Naive thymus-derived CD4-positive, alpha-beta T cell (primary cell): ENCODE data around the gene KRT78. TPM values are rescaled to one million over a fixed set of nuclear protein-coding genes. Genes with fewer than 3 reads are reported as not detected.
A peak's percentile ranks its signal among the peaks of the same experiment; 100 is the strongest.
"Not testable (repeated sequence)": the region's sequence is repeated elsewhere in the genome, so short reads cannot be mapped to it uniquely, and the experiment has no call there.

Experiments
- ATAC-seq: fragments of 150-1000 bp; cut with Tn5 transposase; 2 replicates; pipeline ENCODE4 v1.10.0; 2021; ENCODE audit warnings: mild to moderate bottlenecking, moderate library complexity
- CTCF ChIA-PET: fragments of 350-600 bp; sonication (Branson Sonifier 250); formaldehyde crosslinking; loops from one replicate; lab custom pipeline; 2021; ENCODE audit warnings: antibody characterized with exemption; lab: Charles Lee
- POLR2A ChIA-PET: fragments of 350-600 bp; sonication (Branson Sonifier 250); formaldehyde crosslinking; loops from one replicate; lab custom pipeline; 2021; ENCODE audit warnings: antibody characterized with exemption, inconsistent platforms; lab: Charles Lee
- DNase-seq, 9 donors: peaks; one replicate each; pipeline versions ENCODE4 v3.0.0 to v3.0.0-alpha.2; 2020 to 2022; ENCODE audit warnings: mixed read lengths in 1 of 9
- H3K27ac ChIP-seq: one replicate; pipeline ENCODE4 v1.7.0; 2013; ENCODE audit warnings: mild to moderate bottlenecking, low read depth, low read length, moderate library complexity
- H3K27me3 ChIP-seq, 2 donors: one replicate each; pipeline ENCODE4 v1.7.0; 2013; ENCODE audit warnings: low read length in 2 of 2, mild to moderate bottlenecking in 2 of 2, moderate library complexity in 2 of 2; ENCODE audit not compliant: control insufficient read depth in 2 of 2, insufficient read depth in 2 of 2
- H3K36me3 ChIP-seq, 3 experiments: 1 replicate in 2 of 3; 2 replicates in 1 of 3; pipeline ENCODE4 v1.7.0; 2013; ENCODE audit warnings: low read length in 3 of 3, mild to moderate bottlenecking in 3 of 3, moderate library complexity in 1 of 3; ENCODE audit not compliant: insufficient read depth in 3 of 3, control insufficient read depth in 2 of 3
- H3K4me1 ChIP-seq, 2 donors: one replicate each; pipeline ENCODE4 v1.7.0; 2013; ENCODE audit warnings: low read length in 2 of 2, mild to moderate bottlenecking in 2 of 2, moderate library complexity in 1 of 2; ENCODE audit not compliant: control insufficient read depth in 2 of 2, insufficient read depth in 2 of 2
- H3K4me3 ChIP-seq: 2 replicates; pipeline ENCODE4 v1.7.0; 2013; ENCODE audit warnings: mild to moderate bottlenecking, low read length
- H3K9me3 ChIP-seq, 3 experiments: 1 replicate in 2 of 3; 2 replicates in 1 of 3; pipeline ENCODE4 v1.7.0; 2013; ENCODE audit warnings: low read length in 3 of 3; ENCODE audit not compliant: control insufficient read depth in 2 of 3
- H3K27ac Mint-ChIP-seq, 9 donors: one replicate each; pipeline ENCODE4 v1.8.0; 2020 to 2022; ENCODE audit warnings: mixed read lengths in 9 of 9, mild to moderate bottlenecking in 8 of 9, moderate library complexity in 5 of 9, inconsistent platforms in 2 of 9
- H3K27me3 Mint-ChIP-seq, 5 donors: one replicate each; pipeline ENCODE4 v1.8.0; 2021 to 2022; ENCODE audit warnings: mixed read lengths in 5 of 5, mild to moderate bottlenecking in 1 of 5
- H3K36me3 Mint-ChIP-seq, 5 donors: one replicate each; pipeline ENCODE4 v1.8.0; 2020 to 2022; ENCODE audit warnings: mixed read lengths in 5 of 5, mild to moderate bottlenecking in 3 of 5, inconsistent platforms in 1 of 5
- H3K4me1 Mint-ChIP-seq, 7 donors: one replicate each; pipeline ENCODE4 v1.8.0; 2020 to 2022; ENCODE audit warnings: mixed read lengths in 7 of 7, mild to moderate bottlenecking in 3 of 7, inconsistent platforms in 1 of 7
- H3K4me3 Mint-ChIP-seq, 10 donors: one replicate each; pipeline ENCODE4 v1.8.0; 2020 to 2022; ENCODE audit warnings: mild to moderate bottlenecking in 10 of 10, mixed read lengths in 10 of 10, moderate library complexity in 6 of 10, inconsistent platforms in 2 of 10
- H3K9me3 Mint-ChIP-seq, 11 donors: one replicate each; pipeline ENCODE4 v1.8.0; 2020 to 2022; ENCODE audit warnings: mixed read lengths in 11 of 11, mild to moderate bottlenecking in 4 of 11, inconsistent platforms in 1 of 11, moderate library complexity in 1 of 11
- intact Hi-C, 2 donors: fragments of 100-400 bp; cut with micrococcal nuclease; formaldehyde crosslinking; loops; one replicate each; pipeline ENCODE4 v1.15.1; 2023
- polyA plus RNA-seq, 2 donors: library from polyadenylated mRNA; unstranded; fragments of 300-500 nt; fragmentation: Illumina TruSeq; gene quantifications; one replicate each; pipeline ENCODE4 v1.2.3, GENCODE V29; 2021
- total RNA-seq, 6 experiments: library from RNA in 5 of 6; stranded (reverse) in 5 of 6; gene quantifications; 1 replicate in 5 of 6; 2 replicates in 1 of 6; pipeline ENCODE4 v1.2.3 and lab custom pipeline; 2021 to 2026

Gene KRT78
- total and polyA plus RNA-seq, 7 experiments from 2014 or later, result not detected

DNA sequence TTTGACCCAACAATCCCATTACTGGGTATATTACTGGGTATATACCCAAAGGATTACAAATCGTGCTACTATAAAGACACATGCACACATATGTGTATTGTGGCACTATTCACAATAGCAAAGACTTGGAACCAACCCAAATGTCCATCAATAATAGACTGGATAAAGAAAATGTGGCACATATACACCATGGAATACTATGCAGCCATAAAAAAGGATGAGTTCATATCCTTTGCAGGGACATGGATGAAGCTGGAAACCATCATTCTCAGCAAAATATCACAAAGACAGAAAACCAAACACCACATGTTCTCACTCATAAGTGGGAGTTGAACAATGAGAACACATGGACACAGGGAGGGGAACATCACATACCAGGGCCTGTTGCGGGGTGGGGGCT is 7.3 kb upstream of the KRT78 start:
- H3K27ac Mint-ChIP-seq, H3K9me3 ChIP-seq, H3K27me3 ChIP-seq, H3K4me3 Mint-ChIP-seq, ATAC-seq, H3K4me1 ChIP-seq, H3K4me3 ChIP-seq, H3K36me3 ChIP-seq, H3K9me3 Mint-ChIP-seq, H3K27ac ChIP-seq, DNase-seq, intact Hi-C loops, H3K36me3 Mint-ChIP-seq: not testable (repeated sequence)
- H3K4me1 Mint-ChIP-seq, result peaks cover 0 to 12% (median 7%) of the 10 kb centered on the region in 7 donors
- peaks cover 0 to 23% (median 0%) of the 10 kb centered on the region in 5 donors for H3K27me3 Mint-ChIP-seq
- ChIA-PET POLR2A (interaction anchor here (1.3 kb wide), 1 partner anchor 23 kb away, joined by 3 read pairs; no protein-coding TSS in a partner anchor), CTCF (interaction anchor here (0.7 kb wide), 1 partner anchor 8 kb away, joined by 3 read pairs; no protein-coding TSS in a partner anchor)

DNA sequence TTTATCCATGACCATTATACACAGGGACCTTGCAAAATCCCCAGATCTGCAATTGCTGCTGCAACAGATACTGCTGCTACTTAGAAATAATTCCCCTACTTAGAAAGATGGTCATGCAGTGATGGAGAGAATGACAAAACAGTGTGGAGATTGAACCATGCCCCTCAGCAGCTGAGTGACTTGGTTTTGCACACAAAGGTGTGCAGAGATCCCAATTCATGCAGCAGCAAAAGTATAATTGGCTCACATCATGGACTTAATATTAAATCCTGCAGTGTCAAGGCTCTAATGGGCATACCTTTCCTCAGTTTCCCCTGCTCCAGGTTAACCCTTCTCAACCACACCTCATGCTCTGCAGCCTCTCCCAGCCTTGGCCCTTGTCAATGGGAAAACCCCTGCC is 3.0 kb upstream of the KRT78 start:
- peak overlapping the region in 2 of 9 donors; percentile 12 to 20 for H3K27ac Mint-ChIP-seq
- H3K4me3 Mint-ChIP-seq, result no peak overlapping the region
- Histone ChIP-seq H3K4me1 (no peaks in the 10 kb centered on the region), H3K27me3 (no peaks in the 10 kb centered on the region), H3K9me3 (no peaks in the 10 kb centered on the region), H3K36me3 (no peaks in the 10 kb centered on the region), H3K27ac (no peak overlapping the region), H3K4me3 (no peak overlapping the region)
- no peak for DNase-seq
- POLR2A ChIA-PET, result no interaction called here
- peaks cover 0 to 26% (median 0%) of the 10 kb centered on the region in 5 donors for H3K27me3 Mint-ChIP-seq
- no peaks in the 10 kb centered on the region for H3K36me3 Mint-ChIP-seq
- H3K9me3 Mint-ChIP-seq, result peaks cover 0 to 4% (median 0%) of the 10 kb centered on the region in 11 donors
- intact Hi-C loops, result no loop called here
- CTCF ChIA-PET, result no interaction called here
- no peak for ATAC-seq
- no peaks in the 10 kb centered on the region for H3K4me1 Mint-ChIP-seq

DNA sequence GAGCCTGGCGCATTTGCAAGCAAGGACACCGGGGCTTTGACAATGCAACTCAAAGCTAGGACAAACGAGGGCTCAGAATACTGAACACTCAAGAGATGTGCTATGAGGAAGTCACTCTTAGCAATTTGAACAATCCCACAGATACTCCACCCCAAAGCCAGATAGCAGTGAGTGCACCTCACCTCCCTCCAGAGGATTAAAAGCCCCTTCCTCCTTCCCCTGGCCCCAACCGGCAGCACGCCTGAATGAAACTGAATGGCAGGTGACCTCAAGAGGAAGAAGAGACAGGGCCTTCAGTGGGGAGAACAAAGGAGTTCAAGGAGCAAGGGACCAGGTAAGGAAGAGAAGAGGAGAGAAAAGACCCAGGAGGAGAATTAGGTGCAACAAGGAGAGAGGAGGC is 1.9 kb upstream of the KRT78 start:
- Mint-ChIP-seq H3K36me3 (no peaks in the 10 kb centered on the region), H3K4me1 (no peaks in the 10 kb centered on the region), H3K27me3 (peaks cover 0 to 26% (median 0%) of the 10 kb centered on the region in 5 donors), H3K27ac (no peak overlapping the region), H3K4me3 (no peak overlapping the region), H3K9me3 (peaks cover 0 to 4% (median 0%) of the 10 kb centered on the region in 11 donors)
- no peaks in the 10 kb centered on the region for H3K27me3 ChIP-seq
- ATAC-seq, result no peak
- intact Hi-C loops, result no loop called here
- H3K4me3 ChIP-seq, result no peak overlapping the region
- ChIA-PET POLR2A (no interaction called here), CTCF (no interaction called here)
- DNase-seq, result no peak
- no peaks in the 10 kb centered on the region for H3K4me1 ChIP-seq
- H3K27ac ChIP-seq, result no peak overlapping the region
- no peaks in the 10 kb centered on the region for H3K9me3 ChIP-seq
- no peaks in the 10 kb centered on the region for H3K36me3 ChIP-seq

DNA sequence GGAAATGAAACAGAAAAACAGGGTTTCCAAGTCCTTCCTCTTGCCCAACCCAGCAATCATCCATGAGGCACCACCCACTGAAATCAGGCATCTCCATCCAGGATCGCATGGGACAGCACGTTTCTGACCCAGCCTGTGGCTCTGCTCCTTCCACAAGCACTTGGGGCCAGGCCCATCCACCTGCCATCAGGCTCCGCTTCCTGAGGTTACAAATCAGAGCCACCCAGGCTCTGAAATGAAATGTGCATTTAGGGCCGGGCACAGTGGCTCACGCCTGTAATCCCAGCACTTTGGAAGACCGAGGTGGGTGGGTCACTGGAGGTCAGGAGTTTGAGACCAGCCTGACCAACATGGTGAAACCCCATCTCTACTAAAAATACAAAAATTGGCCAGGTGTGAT is 717 bp upstream of the KRT78 start:
- Mint-ChIP-seq H3K9me3 (peaks cover 0 to 2% (median 0%) of the 10 kb centered on the region in 11 donors), H3K27ac (peak overlapping the region in 1 of 9 donors; percentile 31), H3K36me3 (no peaks in the 10 kb centered on the region), H3K4me1 (no peaks in the 10 kb centered on the region), H3K27me3 (peaks cover 0 to 21% (median 0%) of the 10 kb centered on the region in 5 donors), H3K4me3 (no peak overlapping the region)
- intact Hi-C loops, result no loop called here
- POLR2A ChIA-PET, result no interaction called here
- ATAC-seq, result no peak
- H3K27me3 ChIP-seq, result no peaks in the 10 kb centered on the region
- CTCF ChIA-PET, result interaction anchor here (0.6 kb wide), 1 partner anchor 13 kb away, joined by 6 read pairs; no protein-coding TSS in a partner anchor
- no peak for DNase-seq
- no peak overlapping the region for H3K27ac ChIP-seq
- no peaks in the 10 kb centered on the region for H3K9me3 ChIP-seq
- H3K36me3 ChIP-seq, result no peaks in the 10 kb centered on the region
- no peak overlapping the region for H3K4me3 ChIP-seq
- H3K4me1 ChIP-seq, result no peaks in the 10 kb centered on the region

DNA sequence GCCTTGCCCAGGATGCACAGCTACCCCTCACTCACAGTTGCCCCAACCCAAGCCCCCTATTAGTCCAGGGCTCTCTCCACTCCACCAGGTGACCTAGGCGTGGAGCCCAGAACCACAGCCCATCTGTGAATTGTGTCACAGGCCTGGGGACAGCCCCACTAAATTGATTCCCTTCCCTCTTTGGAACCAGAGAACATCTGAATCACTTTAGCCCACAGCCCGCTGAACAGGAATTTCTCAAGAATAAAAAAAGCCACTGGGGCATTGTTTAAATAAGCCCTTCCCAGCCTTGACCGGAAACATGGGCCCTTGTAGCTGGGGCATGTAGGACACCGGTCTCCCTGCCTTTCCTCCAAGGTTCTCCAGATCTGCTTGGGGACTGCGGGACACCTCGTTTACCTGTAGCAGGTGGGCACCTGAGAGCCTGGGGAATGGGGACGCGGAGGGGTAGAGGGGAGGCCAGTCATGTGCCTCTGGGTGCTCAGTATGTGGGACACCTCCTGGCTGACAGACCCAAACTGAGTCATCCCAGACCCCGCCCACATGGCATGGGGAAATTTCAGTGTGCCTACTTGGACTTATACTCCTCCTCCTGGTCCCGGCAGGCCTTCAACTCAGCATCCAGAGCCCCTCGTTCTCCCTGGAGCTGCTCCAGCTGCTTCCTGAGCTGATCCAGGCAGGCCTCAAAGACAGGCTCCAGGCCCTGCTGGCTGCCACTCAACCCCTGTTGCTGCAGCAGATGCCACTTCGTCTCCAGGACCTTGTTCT is 1.3 kb downstream of the KRT78 start:
- Histone ChIP-seq H3K36me3 (no peaks in the 10 kb centered on the region), H3K27ac (no peak overlapping the region), H3K4me1 (no peaks in the 10 kb centered on the region), H3K27me3 (no peaks in the 10 kb centered on the region), H3K4me3 (no peak overlapping the region), H3K9me3 (no peaks in the 10 kb centered on the region)
- POLR2A ChIA-PET, result no interaction called here
- no peak overlapping the region for H3K4me3 Mint-ChIP-seq
- no peak overlapping the region for H3K27ac Mint-ChIP-seq
- ATAC-seq (no peak), DNase-seq (no peak)
- H3K27me3 Mint-ChIP-seq, result peaks cover 0 to 10% (median 0%) of the 10 kb centered on the region in 5 donors
- H3K9me3 Mint-ChIP-seq, result peaks cover 0 to 2% (median 0%) of the 10 kb centered on the region in 11 donors
- H3K36me3 Mint-ChIP-seq, result no peaks in the 10 kb centered on the region
- intact Hi-C loops, result no loop called here
- CTCF ChIA-PET, result no interaction called here
- H3K4me1 Mint-ChIP-seq, result peaks cover 0 to 2% (median 1%) of the 10 kb centered on the region in 7 donors

DNA sequence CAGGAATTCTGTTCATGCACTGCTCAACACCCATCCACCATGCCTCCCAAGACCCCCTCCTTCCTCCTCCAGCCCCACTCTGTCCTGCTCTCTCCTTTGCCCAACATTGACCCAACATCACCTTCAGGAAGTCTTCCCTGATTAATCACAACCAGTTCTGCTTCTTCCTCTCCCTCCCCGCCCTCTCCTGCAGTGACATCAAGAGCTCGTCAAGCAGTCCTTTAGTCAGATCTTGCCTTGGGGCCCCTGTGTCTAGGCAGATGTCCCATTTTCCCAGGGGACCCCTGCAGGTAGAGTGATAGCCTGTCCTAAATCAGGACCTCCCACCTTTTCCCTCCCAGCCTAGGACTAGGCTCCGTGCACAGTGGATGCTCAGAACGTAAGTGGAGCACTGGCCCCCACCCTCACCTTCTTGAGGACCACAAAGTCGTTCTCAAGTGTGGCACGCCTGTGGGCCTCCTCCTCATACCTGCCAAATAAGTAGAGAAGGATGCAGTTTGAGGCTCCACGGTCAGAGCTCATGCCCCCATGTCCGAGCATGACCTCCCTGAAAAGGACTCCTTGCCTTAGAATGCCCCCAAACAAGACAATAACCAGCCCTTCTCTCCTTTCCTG is 2.3 kb downstream of the KRT78 start:
- no peaks in the 10 kb centered on the region for H3K36me3 Mint-ChIP-seq
- H3K4me1 Mint-ChIP-seq, result peaks cover 3 to 11% (median 6%) of the 10 kb centered on the region in 7 donors
- DNase-seq, result no peak
- H3K4me3 ChIP-seq, result no peak overlapping the region
- H3K27me3 ChIP-seq, result no peaks in the 10 kb centered on the region
- no peaks in the 10 kb centered on the region for H3K36me3 ChIP-seq
- ChIA-PET CTCF (interaction anchor here (0.7 kb wide), 1 partner anchor 91 kb away, joined by 3 read pairs; no protein-coding TSS in a partner anchor), POLR2A (no interaction called here)
- no peaks in the 10 kb centered on the region for H3K9me3 ChIP-seq
- peaks cover 0 to 2% (median 0%) of the 10 kb centered on the region in 11 donors for H3K9me3 Mint-ChIP-seq
- H3K27ac Mint-ChIP-seq, result peak overlapping the region in 1 of 9 donors; percentile 3
- H3K27ac ChIP-seq, result no peak overlapping the region
- no peaks in the 10 kb centered on the region for H3K4me1 ChIP-seq
- no peak overlapping the region for H3K4me3 Mint-ChIP-seq
- peaks cover 0 to 10% (median 0%) of the 10 kb centered on the region in 5 donors for H3K27me3 Mint-ChIP-seq
- no peak for ATAC-seq
- intact Hi-C loops, result no loop called here
